ENCODE results near the gene WDR62. TPM values are rescaled to one million over a fixed set of nuclear protein-coding genes. Genes with fewer than 3 reads are reported as not detected.
"Not testable (repeated sequence)": the region's sequence is repeated elsewhere in the genome, so short reads cannot be mapped to it uniquely, and the experiment has no call there.

The WDR62 gene
- total RNA-seq, 3 donors from 2014 or later: 1.6 to 4.1 (median 1.9) TPM

- no peak for DNase-seq
- TF ChIP-seq, protein P1, sequence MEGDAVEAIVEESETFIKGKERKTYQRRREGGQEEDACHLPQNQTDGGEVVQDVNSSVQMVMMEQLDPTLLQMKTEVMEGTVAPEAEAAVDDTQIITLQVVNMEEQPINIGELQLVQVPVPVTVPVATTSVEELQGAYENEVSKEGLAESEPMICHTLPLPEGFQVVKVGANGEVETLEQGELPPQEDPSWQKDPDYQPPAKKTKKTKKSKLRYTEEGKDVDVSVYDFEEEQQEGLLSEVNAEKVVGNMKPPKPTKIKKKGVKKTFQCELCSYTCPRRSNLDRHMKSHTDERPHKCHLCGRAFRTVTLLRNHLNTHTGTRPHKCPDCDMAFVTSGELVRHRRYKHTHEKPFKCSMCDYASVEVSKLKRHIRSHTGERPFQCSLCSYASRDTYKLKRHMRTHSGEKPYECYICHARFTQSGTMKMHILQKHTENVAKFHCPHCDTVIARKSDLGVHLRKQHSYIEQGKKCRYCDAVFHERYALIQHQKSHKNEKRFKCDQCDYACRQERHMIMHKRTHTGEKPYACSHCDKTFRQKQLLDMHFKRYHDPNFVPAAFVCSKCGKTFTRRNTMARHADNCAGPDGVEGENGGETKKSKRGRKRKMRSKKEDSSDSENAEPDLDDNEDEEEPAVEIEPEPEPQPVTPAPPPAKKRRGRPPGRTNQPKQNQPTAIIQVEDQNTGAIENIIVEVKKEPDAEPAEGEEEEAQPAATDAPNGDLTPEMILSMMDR (IDR thresholded peaks at IDR 0.05): no peak
- ATAC-seq: no peak
- intact Hi-C loops (cut with DNase I, micrococcal nuclease): no loop called here
- H3K4me1 ChIP-seq (ENCODE audit: low read depth): no peaks in the 10 kb centered on the region
- H3K36me3 ChIP-seq (ENCODE audit: low read depth): no peaks in the 10 kb centered on the region
- H3K9me3 ChIP-seq: no peaks in the 10 kb centered on the region
- no peak overlapping the region for H3K4me3 ChIP-seq
Observed at GRCh38 chr19:36031308-36031707, 23.4 kb upstream of the WDR62 start.

DNA sequence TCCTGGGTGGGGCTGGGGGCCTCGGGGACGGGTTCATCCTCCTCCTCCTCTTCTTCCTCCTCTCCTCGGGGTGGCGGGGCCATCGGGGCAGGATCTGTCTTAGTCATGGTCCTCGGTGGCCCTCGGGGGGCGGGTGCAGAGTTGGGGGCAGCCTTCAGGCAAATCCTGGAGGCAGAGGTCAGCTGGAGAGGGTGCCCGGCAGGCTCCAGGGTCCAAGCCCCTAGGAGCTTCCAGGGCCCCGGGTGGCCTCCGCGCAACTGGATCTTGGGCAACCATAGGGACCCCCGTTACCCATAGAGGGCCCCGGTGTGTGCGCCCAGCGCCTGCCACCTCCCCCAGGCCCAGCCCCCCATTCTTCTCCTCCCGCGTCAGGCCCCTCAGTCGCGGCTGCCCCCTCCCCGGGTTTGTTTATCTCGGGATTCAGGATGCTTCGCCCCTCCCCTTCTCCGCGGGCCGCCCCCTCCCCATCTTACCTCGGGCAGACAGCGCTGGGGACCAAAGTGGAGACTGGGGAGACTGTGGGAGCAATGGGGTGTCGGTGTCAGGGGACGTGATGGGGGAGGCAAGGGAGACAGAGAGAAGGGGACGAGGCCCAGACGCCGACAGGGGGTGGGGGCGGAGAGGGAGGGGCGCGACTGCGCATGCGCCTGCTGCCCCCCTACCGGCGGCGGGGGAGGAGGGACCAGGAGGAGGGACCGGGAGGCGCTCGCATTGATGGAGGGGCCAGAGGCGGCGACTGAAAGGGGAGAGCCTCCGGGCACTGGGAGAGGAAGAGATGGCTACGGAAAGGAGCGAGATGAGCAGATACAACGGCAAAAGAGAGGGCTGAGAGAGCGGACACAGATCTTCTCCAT, 22.2 kb upstream of the WDR62 start, which contains the start of gene CLIP3:
Gene CLIP3, minus strand, starts transcription at position 623 of the 854 bp plus-strand sequence. Its CDS starts 516 bp downstream, at position 107.
- peak; percentile 55 for ATAC-seq
- intact Hi-C loops (cut with DNase I, micrococcal nuclease): no loop called here
- H3K9me3 ChIP-seq: no peaks in the 10 kb centered on the region
- TF ChIP-seq, protein P1 (IDR thresholded peaks at IDR 0.05): no peak
- peak in 2 of 3 donors; percentile 56 to 59 for DNase-seq
- H3K4me1 ChIP-seq (ENCODE audit: low read depth): no peaks in the 10 kb centered on the region
- H3K4me3 ChIP-seq: no peak within 1 kb of the TSS
- no peaks in the 10 kb centered on the region for H3K36me3 ChIP-seq (ENCODE audit: low read depth)

GRCh38 chr19:36040495-36040894, 14.2 kb upstream of the WDR62 start:
- TF ChIP-seq, protein P1 (IDR thresholded peaks at IDR 0.05): no peak
- no peak overlapping the region for H3K4me3 ChIP-seq
- ATAC-seq (no peak), DNase-seq (no peak)
- no peaks in the 10 kb centered on the region for H3K9me3 ChIP-seq
- H3K4me1 ChIP-seq (ENCODE audit: low read depth): no peaks in the 10 kb centered on the region
- H3K36me3 ChIP-seq (ENCODE audit: low read depth): no peaks in the 10 kb centered on the region
- intact Hi-C loops (cut with DNase I, micrococcal nuclease): no loop called here

DNA sequence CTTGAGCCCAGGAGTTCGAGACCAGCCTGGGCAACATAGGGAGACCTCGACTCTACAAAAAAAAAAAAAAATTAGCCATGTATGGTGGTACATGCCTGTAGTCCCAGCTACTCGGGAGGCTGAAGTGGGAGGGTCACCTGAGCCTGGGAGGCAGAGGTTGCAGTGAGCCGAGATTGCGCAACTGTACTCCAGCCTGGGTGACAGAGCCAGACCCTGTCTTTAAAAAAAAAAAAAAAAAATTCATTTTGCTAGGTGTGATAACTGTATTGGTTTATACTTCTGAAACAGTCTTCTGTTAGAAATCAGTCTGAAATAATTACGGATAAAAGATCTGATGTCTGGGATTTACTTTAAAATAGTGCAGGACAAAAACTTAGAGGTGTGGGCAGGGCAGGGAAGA, 13.6 kb upstream of the WDR62 start:
- ATAC-seq; H3K4me3 ChIP-seq; H3K4me1 ChIP-seq (ENCODE audit: low read depth); intact Hi-C loops (cut with DNase I, micrococcal nuclease); DNase-seq; H3K9me3 ChIP-seq; H3K36me3 ChIP-seq (ENCODE audit: low read depth): not testable (repeated sequence)

DNA sequence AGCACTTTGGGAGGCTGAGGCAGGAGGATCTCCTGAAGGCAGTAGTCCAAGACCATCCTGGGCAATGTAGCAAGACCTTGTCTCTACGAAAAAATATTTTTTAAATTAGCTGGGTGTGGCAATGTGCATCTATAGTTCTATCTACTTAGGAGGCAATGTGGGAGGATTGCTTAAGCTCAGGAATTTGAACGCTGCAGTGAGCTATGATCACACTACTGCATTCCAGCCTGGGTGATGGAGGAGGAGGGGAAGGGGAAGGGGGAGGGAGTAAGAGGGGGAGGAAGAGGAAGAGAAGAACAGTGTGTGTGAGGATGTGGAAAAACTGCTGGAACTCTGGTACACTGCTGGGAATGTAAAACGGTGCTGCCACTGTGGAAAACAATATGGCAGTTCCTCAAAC, 12.9 kb upstream of the WDR62 start:
- no peaks in the 10 kb centered on the region for H3K9me3 ChIP-seq
- intact Hi-C loops (cut with DNase I, micrococcal nuclease): no loop called here
- DNase-seq (no peak), ATAC-seq (peak; percentile 13)
- H3K4me3 ChIP-seq: no peak overlapping the region
- no peaks in the 10 kb centered on the region for H3K36me3 ChIP-seq (ENCODE audit: low read depth)
- no peaks in the 10 kb centered on the region for H3K4me1 ChIP-seq (ENCODE audit: low read depth)
- TF ChIP-seq, protein P1 (IDR thresholded peaks at IDR 0.05): no peak

- no peaks in the 10 kb centered on the region for H3K9me3 ChIP-seq
- TF ChIP-seq, protein P1 (IDR thresholded peaks at IDR 0.05): no peak
- H3K4me3 ChIP-seq: no peak overlapping the region
- H3K4me1 ChIP-seq (ENCODE audit: low read depth): no peaks in the 10 kb centered on the region
- no peaks in the 10 kb centered on the region for H3K36me3 ChIP-seq (ENCODE audit: low read depth)
- intact Hi-C loops (cut with DNase I, micrococcal nuclease): no loop called here
- ATAC-seq (no peak), DNase-seq (no peak)
Observed at GRCh38 chr19:36043952-36044351, 10.7 kb upstream of the WDR62 start.

Data from mucosa of descending colon (tissue), 3 donors.